Kidney (tissue), 14 donors: Measurements from ENCODE around the gene KIRREL2. TPM values are rescaled to one million over a fixed set of nuclear protein-coding genes. Genes with fewer than 3 reads are reported as not detected.

ENCODE experiments used
- DNase-seq, 5 donors: peaks; one replicate each; pipeline ENCODE4 v3.0.0-alpha.2; 2013 to 2020
- FAIRE-seq: peaks from 2 replicates; lab custom pipeline; 2012; peaks lifted over from hg19 to GRCh38; lab: Jason Lieb, UNC
- H3K27ac ChIP-seq, 2 donors: one replicate each; pipeline ENCODE4 v1.7.0; 2013; ENCODE audit warnings: low read depth in 2 of 2, low read length in 2 of 2, inconsistent platforms in 1 of 2
- H3K27me3 ChIP-seq: one replicate; pipeline ENCODE4 v1.7.1; 2013; ENCODE audit warnings: low read length, inconsistent platforms; ENCODE audit not compliant: control insufficient read depth, insufficient read depth
- H3K36me3 ChIP-seq, 3 donors: one replicate each; pipeline versions ENCODE4 v1.7.0 to v1.7.1; 2013; ENCODE audit warnings: low read length in 3 of 3, control low read depth in 1 of 3, inconsistent platforms in 1 of 3; ENCODE audit not compliant: insufficient read depth in 3 of 3, control insufficient read depth in 2 of 3
- H3K4me1 ChIP-seq, 3 donors: one replicate each; pipeline versions ENCODE4 v1.7.0 to v1.7.1; 2013; ENCODE audit warnings: low read length in 3 of 3, inconsistent platforms in 1 of 3, low read depth in 1 of 3; ENCODE audit not compliant: control insufficient read depth in 2 of 3, insufficient read depth in 2 of 3
- H3K4me3 ChIP-seq, 3 donors: one replicate each; pipeline versions ENCODE4 v1.7.0 to v1.8.1; 2013; ENCODE audit warnings: low read length in 3 of 3, control low read depth in 1 of 3, inconsistent platforms in 1 of 3
- H3K9ac ChIP-seq, 3 donors: one replicate each; pipeline versions ENCODE4 v1.7.0 to v1.7.1; 2013; ENCODE audit warnings: low read length in 3 of 3, control low read depth in 1 of 3, inconsistent platforms in 1 of 3
- H3K9me3 ChIP-seq, 3 donors: one replicate each; pipeline versions ENCODE4 v1.7.0 to v1.7.1; 2013; ENCODE audit warnings: low read length in 3 of 3, control low read depth in 1 of 3, inconsistent platforms in 1 of 3; ENCODE audit not compliant: control insufficient read depth in 2 of 3, insufficient read depth in 1 of 3
- CTCF ChIP-seq: IDR thresholded peaks from 3 replicates; pipeline ENCODE4 v1.5.1; 2012; ENCODE audit warnings: mild to moderate bottlenecking, moderate library complexity, borderline replicate concordance; ENCODE audit not compliant: insufficient read depth; ENCODE audit errors: extremely low read depth
- intact Hi-C: fragments of 100-400 bp; cut with DNase I; formaldehyde crosslinking; loops from one replicate; pipeline ENCODE4 v1.11.1; 2022
- polyA plus RNA-seq: library from polyadenylated mRNA; stranded (reverse); fragments of 350-450 nt; fragmentation: Illumina TruSeq; extraction: RNeasy Lipid Tissue Mini Kit (QIAGEN cat#74804); gene quantifications from one replicate; pipeline ENCODE4 v1.2.3, GENCODE V29; 2014; ENCODE audit warnings: low read depth, low replicate concordance; ENCODE audit not compliant: insufficient read depth
- total RNA-seq: library from RNA; stranded (reverse); fragmentation: NEBNext Ultra II Directional; extraction: Animal tissue kit (Norgen Biotek cat#: 25700); gene quantifications from one replicate; pipeline ENCODE4 v1.2.1, GENCODE V29; 2021
- donor health status: control.
- donor health status: control.
- donor health status: control.
- donor health status: control.
- donor health status: control.
- donor health status: DM: yes; HTN: yes; CAD: no.
- donor health status: Normal renal cell carcinoma (clear cell type).

The KIRREL2 gene
- total and polyA plus RNA-seq, 2 donors from 2014 or later = 0.82 TPM; not detected in 1

- DNase-seq (no peak), FAIRE-seq (no peak)
- no peak overlapping the region for H3K27ac ChIP-seq
- H3K27me3 ChIP-seq = no peaks in the 10 kb centered on the region
- no peaks in the 10 kb centered on the region for H3K9me3 ChIP-seq
- no peak overlapping the region for H3K4me3 ChIP-seq
- no peak for TF ChIP-seq CTCF
- H3K36me3 ChIP-seq = no peaks in the 10 kb centered on the region
- intact Hi-C loops = no loop called here
- no peak overlapping the region for H3K9ac ChIP-seq
- peaks cover 0 to 4% (median 0%) of the 10 kb centered on the region in 3 donors for H3K4me1 ChIP-seq
Observed at GRCh38 chr19:35863018-35863417, 6.3 kb downstream of the KIRREL2 start.

- H3K4me3 ChIP-seq = no peak within 1 kb of the TSS
- no peaks in the 10 kb centered on the region for H3K27me3 ChIP-seq
- no peaks in the 10 kb centered on the region for H3K36me3 ChIP-seq
- intact Hi-C loops = no loop called here
- H3K27ac ChIP-seq = no peak within 1 kb of the TSS
- no peak for FAIRE-seq
- H3K9me3 ChIP-seq = no peaks in the 10 kb centered on the region
- peak; percentile 56 to 87 (median 72) for DNase-seq
- no peak within 1 kb of the TSS for H3K9ac ChIP-seq
- H3K4me1 ChIP-seq = peaks cover 0 to 6% (median 0%) of the 10 kb centered on the region in 3 donors
- TF ChIP-seq CTCF = no peak
Observed at GRCh38 chr19:35868172-35868822, 11.6 kb downstream of the KIRREL2 start, which contains the start of gene APLP1. Gene APLP1 (plus strand): TSS chr19:35868574. CDS start chr19:35868637, 63 bp downstream.

- FAIRE-seq (no peak), DNase-seq (peak in 1 of 5 donors; percentile 69)
- Histone ChIP-seq H3K27me3 (no peaks in the 10 kb centered on the region), H3K36me3 (no peaks in the 10 kb centered on the region), H3K4me3 (no peak overlapping the region), H3K4me1 (peaks cover 0 to 6% (median 0%) of the 10 kb centered on the region in 3 donors), H3K9ac (no peak overlapping the region), H3K27ac (no peak overlapping the region), H3K9me3 (no peaks in the 10 kb centered on the region)
- no peak for TF ChIP-seq CTCF
- intact Hi-C loops = no loop called here
Observed at GRCh38 chr19:35868823-35869326, 12.2 kb downstream of the KIRREL2 start.
